ENCODE data around the gene HYAL1.
A peak's percentile ranks its signal among the peaks of the same experiment; 100 is the strongest.
"Not testable (repeated sequence)": the region's sequence is repeated elsewhere in the genome, so short reads cannot be mapped to it uniquely, and the experiment has no call there.

HYAL1 gene

GRCh38 chr3:50272911-50273688, 30.3 kb downstream of the HYAL1 start (continued):
- TF ChIP-seq ELK4 (IDR thresholded peaks at IDR 0.05; ENCODE audit: borderline replicate concordance, low read depth, low read length): no peak
- TF ChIP-seq GLIS1 (tag by site-specific recombination; IDR thresholded peaks at IDR 0.05): peak; percentile 91
- TF ChIP-seq CTCF (tag by site-specific recombination; IDR thresholded peaks at IDR 0.05): peak; percentile 94
- TF ChIP-seq ZNF660 (tag by site-specific recombination; IDR thresholded peaks at IDR 0.05): peak; percentile 40; the same call in 1 of the 2 replicates
- no peak; the same call in 1 of the 2 replicates for TF ChIP-seq ZNF580 (tag by site-specific recombination; IDR thresholded peaks at IDR 0.05)
- TF ChIP-seq ZBTB26 (tag by site-specific recombination; optimal IDR thresholded peaks at IDR 0.05): peak; percentile 29

- H3K4me1 ChIP-seq (ENCODE audit: control insufficient read depth, insufficient read depth, low read length); POLR2A ChIA-PET: not testable (repeated sequence)
Measured at GRCh38 chr3:50272538-50272910, 30.9 kb downstream of the HYAL1 start.

GRCh38 chr3:50271314-50271936, 31.9 kb downstream of the HYAL1 start:
- H3K4me3 ChIP-seq (ENCODE audit: low read depth, low read length): no peak overlapping the region
- H3K27ac ChIP-seq (ENCODE audit: extremely low read depth, low read depth, low read length): no peak overlapping the region
- H3K4me1 ChIP-seq (ENCODE audit: control insufficient read depth, insufficient read depth, low read length): no peaks in the 10 kb centered on the region
- ChIA-PET CTCF (interaction anchor here (0.6 to 3.8 kb wide), 12 partner anchors 8 to 238 kb away, joined by 3 to 38 read pairs (median 5); no protein-coding TSS in a partner anchor), POLR2A (no interaction called here)
- no peaks in the 10 kb centered on the region for H3K9me3 ChIP-seq (ENCODE audit: control insufficient read depth, insufficient read depth, low read depth, low read length)
- H3K36me3 ChIP-seq (ENCODE audit: control insufficient read depth in 2 of 2, insufficient read depth in 1 of 2, low read length in 2 of 2): no peaks in the 10 kb centered on the region
- TF ChIP-seq ZNF529 (tag by site-specific recombination; IDR thresholded peaks at IDR 0.05; ENCODE audit: insufficient replicate concordance): no peak
- no peak for TF ChIP-seq ZBTB8A (tag by site-specific recombination; IDR thresholded peaks at IDR 0.05)
- TF ChIP-seq ZNF488 (tag by site-specific recombination; IDR thresholded peaks at IDR 0.05): no peak
- TF ChIP-seq ZNF280C (tag by site-specific recombination; IDR thresholded peaks at IDR 0.05): no peak
- TF ChIP-seq MZF1 (tag by site-specific recombination; IDR thresholded peaks at IDR 0.05; ENCODE audit: borderline replicate concordance): no peak
- TF ChIP-seq ZNF510 (tag by site-specific recombination; IDR thresholded peaks at IDR 0.05; ENCODE audit: insufficient replicate concordance): no peak
- no peak for TF ChIP-seq ZNF114 (tag by site-specific recombination; IDR thresholded peaks at IDR 0.05)
- no peak for TF ChIP-seq ZNF664 (tag by site-specific recombination; IDR thresholded peaks at IDR 0.05)
- no peak for TF ChIP-seq OSR2 (tag by site-specific recombination; IDR thresholded peaks at IDR 0.05)
- no peak for TF ChIP-seq ZNF341 (tag by site-specific recombination; IDR thresholded peaks at IDR 0.05; ENCODE audit: low read depth)
- no peak for TF ChIP-seq HIC1 (tag by site-specific recombination; IDR thresholded peaks at IDR 0.05)
- TF ChIP-seq ZNF184 (tag by site-specific recombination; IDR thresholded peaks at IDR 0.05): no peak
- no peak for TF ChIP-seq ZNF37A (tag by site-specific recombination; IDR thresholded peaks at IDR 0.05)

More at GRCh38 chr3:50272538-50272910, 30.9 kb downstream of the HYAL1 start:
- H3K36me3 ChIP-seq (ENCODE audit: control insufficient read depth in 2 of 2, insufficient read depth in 1 of 2, low read length in 2 of 2); H3K4me3 ChIP-seq (ENCODE audit: low read depth, low read length); H3K9me3 ChIP-seq (ENCODE audit: control insufficient read depth, insufficient read depth, low read depth, low read length); H3K27ac ChIP-seq (ENCODE audit: extremely low read depth, low read depth, low read length): not testable (repeated sequence)
- CTCF ChIA-PET: interaction anchor here (0.6 to 3.8 kb wide), 11 partner anchors 9 to 1145 kb away, joined by 3 to 38 read pairs (median 5); no protein-coding TSS in a partner anchor
